GM21717 (cell line): ENCODE data around the gene IL17C.

Experiments used
- ATAC-seq: cut with Tn5 transposase; IDR thresholded peaks from one replicate; pipeline ENCODE4 v1.9.1; 2021; ENCODE audit warnings: mild to moderate bottlenecking, moderate library complexity; ENCODE audit not compliant: unreplicated experiment

IL17C gene

DNA sequence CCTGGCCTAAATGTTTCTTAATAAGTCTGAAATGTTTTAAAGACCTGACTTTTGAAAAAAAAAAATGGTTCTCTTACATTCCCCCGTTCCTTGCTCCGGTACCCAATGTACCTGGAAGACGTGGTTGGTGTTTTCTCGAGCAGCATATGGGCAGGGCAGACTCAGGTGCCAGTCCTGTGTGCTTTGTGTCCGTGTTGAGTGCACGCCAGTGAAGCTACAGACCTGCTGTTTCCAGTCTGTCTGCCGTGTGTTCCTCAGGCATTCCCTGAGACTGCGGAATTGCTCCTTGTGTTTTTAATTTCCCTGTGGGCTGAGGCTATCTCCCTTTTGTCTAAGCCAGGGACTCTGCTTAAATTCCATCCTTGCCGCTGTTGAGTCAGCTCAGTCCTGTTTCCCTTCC lies 11.7 kb upstream of the IL17C start:
- no peak for ATAC-seq

DNA sequence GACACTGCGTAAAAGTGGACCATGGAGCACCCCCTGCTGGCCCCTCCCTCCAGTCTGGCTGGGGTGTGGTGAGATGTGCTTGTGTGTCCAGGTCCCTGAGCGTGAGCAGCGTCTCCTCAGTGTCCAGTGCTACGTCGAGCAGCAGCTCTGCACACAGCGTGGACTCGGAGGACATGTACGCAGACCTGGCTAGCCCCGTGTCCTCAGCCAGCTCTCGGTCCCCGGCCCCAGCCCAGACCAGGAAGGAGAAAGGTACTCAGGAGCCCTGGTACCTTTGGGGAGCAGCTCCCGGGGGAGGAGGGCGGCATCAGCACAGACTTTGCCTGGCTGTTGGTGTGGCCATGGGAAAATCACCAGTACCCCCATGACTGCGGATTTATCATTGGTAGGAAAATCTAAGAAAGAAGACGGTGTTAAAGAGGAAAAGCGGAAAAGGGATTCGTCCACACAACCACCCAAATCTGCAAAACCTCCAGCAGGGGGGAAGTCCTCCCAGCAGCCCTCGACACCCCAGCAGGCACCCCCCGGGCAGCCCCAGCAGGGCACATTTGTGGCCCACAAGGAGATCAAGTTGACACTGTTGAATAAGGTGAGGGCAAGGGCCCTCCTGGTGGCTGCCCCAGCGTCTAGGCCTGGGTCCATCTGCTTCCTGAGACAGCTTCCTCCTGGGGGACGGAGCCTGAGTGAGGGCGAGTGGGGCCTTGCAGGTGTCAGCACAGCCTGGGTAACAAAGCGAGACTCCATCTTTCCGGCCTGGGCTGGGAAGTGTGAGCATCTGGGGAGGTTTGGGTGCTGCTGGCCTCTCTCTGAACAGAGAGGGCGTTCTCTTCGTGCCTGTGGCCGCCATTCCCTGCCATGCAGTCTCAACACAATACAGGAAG lies 10.6 kb upstream of the IL17C start:
- no peak for ATAC-seq

GRCh38 chr16:88628512-88628974 lies 9.8 kb upstream of the IL17C start:
- no peak for ATAC-seq

DNA sequence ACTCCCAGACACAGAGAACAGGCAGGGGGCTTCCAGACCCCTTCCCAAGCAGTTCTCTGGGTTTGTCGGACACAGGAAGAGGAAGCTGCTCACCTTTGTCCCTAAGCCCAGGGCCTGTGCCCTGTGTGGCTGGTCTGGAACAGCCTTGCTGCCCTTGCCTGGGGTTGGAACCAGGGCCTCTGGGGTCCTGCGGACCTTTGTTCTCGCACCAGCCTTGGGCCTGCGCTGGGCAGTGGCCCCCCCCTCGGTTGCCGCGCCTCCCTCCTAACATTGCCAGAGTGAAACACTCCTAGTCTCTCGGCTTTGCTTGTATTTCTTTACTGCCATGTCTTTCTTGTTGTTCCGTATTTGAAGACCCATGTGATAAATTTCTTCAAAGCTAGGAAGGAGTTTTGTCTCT lies 8.5 kb upstream of the IL17C start:
- no peak for ATAC-seq

DNA sequence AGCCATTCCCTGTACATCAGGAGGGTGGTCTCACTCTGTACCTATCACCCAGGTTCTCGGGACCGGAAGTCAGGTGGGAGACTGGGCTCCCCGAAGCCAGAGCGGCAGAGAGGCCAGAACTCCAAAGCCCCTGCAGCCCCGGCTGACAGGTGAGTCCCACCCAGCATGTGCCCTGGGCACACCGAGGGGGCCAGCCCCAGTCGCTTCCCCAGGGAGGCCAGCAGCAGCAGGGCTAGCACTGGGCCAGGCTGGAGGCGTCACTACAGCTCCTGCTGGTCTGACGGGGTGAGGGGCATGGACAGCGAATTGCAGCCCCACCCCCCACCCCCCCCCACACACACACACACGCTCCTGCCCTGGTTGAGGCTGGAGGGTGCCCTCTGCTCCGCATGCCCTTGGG lies 7.9 kb upstream of the IL17C start:
- ATAC-seq, result no peak

GRCh38 chr16:88630941-88631340 lies 7.4 kb upstream of the IL17C start:
- ATAC-seq, result no peak

- no peak for ATAC-seq
Measured at GRCh38 chr16:88631384-88631783, 7.0 kb upstream of the IL17C start.

- no peak for ATAC-seq
Measured at GRCh38 chr16:88631920-88632586, 6.3 kb upstream of the IL17C start.

DNA sequence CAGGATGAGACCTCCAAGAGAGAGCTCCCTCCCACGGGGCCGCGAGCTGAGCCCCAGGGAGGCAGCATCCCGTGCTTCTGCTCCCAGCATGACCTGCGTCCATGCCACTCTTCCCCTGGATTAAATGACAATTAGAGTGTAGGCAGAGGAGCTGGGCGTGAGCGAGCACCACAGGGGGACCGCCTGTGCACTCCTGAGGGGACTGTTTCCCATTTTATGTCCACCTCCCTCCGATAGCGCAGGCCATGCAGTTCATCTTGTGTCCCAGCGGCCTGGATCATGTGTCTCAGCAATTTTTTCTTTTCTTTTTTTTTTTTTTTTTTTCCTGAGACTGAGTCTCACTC lies 5.8 kb upstream of the IL17C start:
- ATAC-seq, result no peak

- ATAC-seq, result peak; percentile 27
Measured at GRCh38 chr16:88633684-88634140, 4.7 kb upstream of the IL17C start.

- ATAC-seq, result peak; percentile 34
Measured at GRCh38 chr16:88634141-88634993, 4.0 kb upstream of the IL17C start.

DNA sequence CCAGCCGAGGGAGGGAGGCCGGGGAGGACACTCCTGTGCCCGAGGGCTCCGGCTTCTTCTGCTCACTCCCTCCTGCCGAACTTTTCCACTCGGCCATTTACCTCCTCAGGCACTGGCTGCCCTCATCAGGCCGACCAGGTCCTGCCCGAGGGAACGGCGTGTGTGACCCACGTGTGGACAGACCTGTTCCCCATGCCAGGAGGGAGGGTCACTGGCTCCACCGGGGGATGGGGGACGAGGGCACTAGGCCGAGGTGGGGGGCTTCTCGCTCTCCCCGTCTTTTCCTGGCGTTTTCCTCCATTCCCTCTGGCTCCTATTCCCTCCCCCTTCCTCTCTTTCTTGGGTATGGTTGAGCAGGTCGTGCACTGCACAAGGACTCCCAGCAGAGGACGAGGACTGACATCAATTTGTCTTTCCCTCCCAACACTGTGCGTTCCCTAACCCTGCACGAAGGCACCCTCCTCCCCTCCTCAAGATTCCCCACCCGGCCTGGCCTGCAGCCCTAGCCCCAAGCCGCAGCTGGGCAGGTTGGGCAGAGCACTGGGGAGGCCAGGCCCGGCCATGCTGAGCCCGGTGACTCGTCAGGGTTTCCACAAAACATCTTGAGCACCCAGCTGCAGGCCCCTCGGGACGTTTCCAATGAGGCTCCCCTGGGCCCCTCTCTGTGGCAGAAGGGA lies 3.2 kb upstream of the IL17C start:
- ATAC-seq, result no peak

- ATAC-seq, result no peak
Measured at GRCh38 chr16:88635671-88636319, 2.6 kb upstream of the IL17C start.

DNA sequence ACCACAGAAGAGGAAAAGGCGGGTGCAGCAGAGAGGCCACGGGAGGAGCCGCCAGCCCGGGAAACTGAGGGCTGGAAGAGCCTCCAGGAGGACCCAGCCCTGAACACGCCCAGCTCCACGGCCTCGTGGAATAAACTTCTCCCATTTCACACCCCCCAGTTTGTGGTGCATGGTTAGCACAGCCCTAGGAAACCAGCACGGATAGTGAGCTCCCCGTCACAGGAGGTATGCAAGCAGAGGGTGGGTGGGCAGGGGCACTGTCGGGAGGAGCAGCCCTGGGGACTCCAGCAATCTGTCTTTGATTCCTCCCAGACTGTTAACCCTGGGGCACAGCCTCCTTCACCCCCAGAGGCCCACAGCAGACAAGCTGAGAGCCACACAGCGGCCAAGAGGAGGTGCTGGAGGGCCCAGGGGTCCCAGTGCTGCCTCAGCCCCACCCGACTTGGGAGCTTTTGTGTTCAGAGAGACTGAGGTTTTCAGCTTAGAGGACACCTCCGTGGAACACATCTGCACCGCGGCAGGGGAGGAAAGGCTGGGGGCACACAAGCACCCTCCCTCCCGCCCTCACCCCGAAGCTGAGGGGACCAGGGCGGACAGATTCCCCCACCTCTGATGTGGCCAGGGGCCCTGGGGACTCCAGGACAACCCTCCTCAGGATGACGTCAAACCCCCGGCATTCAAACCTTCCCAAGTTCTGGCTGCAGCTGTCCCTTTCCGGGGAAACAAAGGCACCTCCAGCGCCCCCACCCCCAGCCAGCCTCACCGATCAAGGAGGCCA lies 1.7 kb upstream of the IL17C start:
- ATAC-seq, result no peak

- ATAC-seq, result no peak
Measured at GRCh38 chr16:88639231-88640038, 1.1 kb downstream of the IL17C start.

DNA sequence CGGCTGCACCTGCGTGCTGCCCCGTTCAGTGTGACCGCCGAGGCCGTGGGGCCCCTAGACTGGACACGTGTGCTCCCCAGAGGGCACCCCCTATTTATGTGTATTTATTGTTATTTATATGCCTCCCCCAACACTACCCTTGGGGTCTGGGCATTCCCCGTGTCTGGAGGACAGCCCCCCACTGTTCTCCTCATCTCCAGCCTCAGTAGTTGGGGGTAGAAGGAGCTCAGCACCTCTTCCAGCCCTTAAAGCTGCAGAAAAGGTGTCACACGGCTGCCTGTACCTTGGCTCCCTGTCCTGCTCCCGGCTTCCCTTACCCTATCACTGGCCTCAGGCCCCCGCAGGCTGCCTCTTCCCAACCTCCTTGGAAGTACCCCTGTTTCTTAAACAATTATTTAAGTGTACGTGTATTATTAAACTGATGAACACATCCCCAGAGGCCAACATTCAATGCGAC lies 1.7 kb downstream of the IL17C start:
- no peak for ATAC-seq

GRCh38 chr16:88640498-88641247 lies 2.3 kb downstream of the IL17C start:
- no peak for ATAC-seq
